Activated B cell treated with CpG ODN at 0.5 μM for 24 hours (primary cell): ENCODE measurements around the gene MADD. TPM values are rescaled to one million over a fixed set of nuclear protein-coding genes. Genes with fewer than 3 reads are reported as not detected.

Experiments used
- ATAC-seq: fragments of 200-7000 bp; cut with Tn5 transposase; one replicate; pipeline ENCODE4 v1.10.0; 2021; ENCODE audit warnings: low read depth, mild to moderate bottlenecking, moderate library complexity
- CTCF ChIA-PET: fragments of 350-600 bp; sonication (Branson Sonifier 250); formaldehyde crosslinking; loops from one replicate; lab custom pipeline; 2021; ENCODE audit warnings: antibody characterized with exemption; lab: Charles Lee
- POLR2A ChIA-PET: fragments of 350-600 bp; sonication (Branson Sonifier 250); formaldehyde crosslinking; loops from one replicate; lab custom pipeline; 2021; ENCODE audit warnings: antibody characterized with exemption; lab: Charles Lee
- DNase-seq: peaks from one replicate; pipeline ENCODE4 v3.0.0; 2022
- H3K27ac Mint-ChIP-seq: one replicate; pipeline ENCODE4 v1.8.0; 2020; ENCODE audit warnings: mixed read lengths
- H3K27me3 Mint-ChIP-seq: one replicate; pipeline ENCODE4 v1.8.0; 2021; ENCODE audit warnings: mixed read lengths
- H3K36me3 Mint-ChIP-seq: one replicate; pipeline ENCODE4 v1.8.0; 2021; ENCODE audit warnings: low read depth, mixed read lengths
- H3K4me1 Mint-ChIP-seq: one replicate; pipeline ENCODE4 v1.8.0; 2021; ENCODE audit warnings: mixed read lengths
- H3K4me3 Mint-ChIP-seq: one replicate; pipeline ENCODE4 v1.8.0; 2020; ENCODE audit warnings: mild to moderate bottlenecking, mixed read lengths
- H3K9me3 Mint-ChIP-seq: one replicate; pipeline ENCODE4 v1.8.0; 2020; ENCODE audit warnings: mixed read lengths
- intact Hi-C: fragments of 100-400 bp; cut with micrococcal nuclease; formaldehyde crosslinking; loops from one replicate; pipeline ENCODE4 v1.15.1; 2024
- total RNA-seq: library from RNA; stranded (reverse); gene quantifications from 2 replicates; pipeline ENCODE4 v1.2.3, GENCODE V29; 2022
- TF ChIP-seq, protein P1 (sequence below): fragments of 200-600 bp; IDR thresholded peaks from one replicate; pipeline ENCODE4 v1.8.0; 2022; ENCODE audit warnings: antibody characterized with exemption, mild to moderate bottlenecking

The MADD gene
- total RNA-seq, 1 donor from 2014 or later: 86.9 TPM

DNA sequence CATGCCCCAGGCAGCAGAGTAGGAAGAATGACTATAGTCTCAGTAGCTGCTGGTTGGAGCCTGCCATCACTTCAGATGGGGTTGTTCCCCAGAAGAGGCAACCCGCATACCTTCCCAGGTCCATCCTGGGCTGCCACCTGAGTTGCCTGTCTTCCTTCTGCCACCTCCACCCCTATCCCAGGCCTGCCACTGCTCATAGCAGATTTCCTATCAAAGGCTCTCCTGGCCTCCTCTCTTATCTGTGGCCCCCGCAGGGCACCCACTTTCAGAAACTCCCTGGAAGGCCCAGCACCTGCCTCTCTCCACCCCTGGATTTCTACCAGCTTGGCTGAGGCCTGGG lies 12.8 kb upstream of the MADD start:
- DNase-seq (no peak), ATAC-seq (no peak)
- no peaks in the 10 kb centered on the region for H3K27me3 Mint-ChIP-seq
- no peaks in the 10 kb centered on the region for H3K9me3 Mint-ChIP-seq
- H3K4me3 Mint-ChIP-seq: no peak overlapping the region
- TF ChIP-seq, protein P1, sequence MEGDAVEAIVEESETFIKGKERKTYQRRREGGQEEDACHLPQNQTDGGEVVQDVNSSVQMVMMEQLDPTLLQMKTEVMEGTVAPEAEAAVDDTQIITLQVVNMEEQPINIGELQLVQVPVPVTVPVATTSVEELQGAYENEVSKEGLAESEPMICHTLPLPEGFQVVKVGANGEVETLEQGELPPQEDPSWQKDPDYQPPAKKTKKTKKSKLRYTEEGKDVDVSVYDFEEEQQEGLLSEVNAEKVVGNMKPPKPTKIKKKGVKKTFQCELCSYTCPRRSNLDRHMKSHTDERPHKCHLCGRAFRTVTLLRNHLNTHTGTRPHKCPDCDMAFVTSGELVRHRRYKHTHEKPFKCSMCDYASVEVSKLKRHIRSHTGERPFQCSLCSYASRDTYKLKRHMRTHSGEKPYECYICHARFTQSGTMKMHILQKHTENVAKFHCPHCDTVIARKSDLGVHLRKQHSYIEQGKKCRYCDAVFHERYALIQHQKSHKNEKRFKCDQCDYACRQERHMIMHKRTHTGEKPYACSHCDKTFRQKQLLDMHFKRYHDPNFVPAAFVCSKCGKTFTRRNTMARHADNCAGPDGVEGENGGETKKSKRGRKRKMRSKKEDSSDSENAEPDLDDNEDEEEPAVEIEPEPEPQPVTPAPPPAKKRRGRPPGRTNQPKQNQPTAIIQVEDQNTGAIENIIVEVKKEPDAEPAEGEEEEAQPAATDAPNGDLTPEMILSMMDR: no peak
- H3K4me1 Mint-ChIP-seq: peaks cover 2% of the 10 kb centered on the region
- H3K36me3 Mint-ChIP-seq: peaks cover 2% of the 10 kb centered on the region
- CTCF ChIA-PET: interaction anchor here (4.2 kb wide), 1 partner anchor 79 kb away, joined by 40 read pairs; the partner anchor contains the start of gene ARFGAP2
- POLR2A ChIA-PET: interaction anchor here (0.6 to 1.2 kb wide), 2 partner anchors 9 to 136 kb away, joined by 3 to 4 read pairs; partner anchors contain the start of gene ACP2
- intact Hi-C loops: no loop called here
- H3K27ac Mint-ChIP-seq: no peak overlapping the region

DNA sequence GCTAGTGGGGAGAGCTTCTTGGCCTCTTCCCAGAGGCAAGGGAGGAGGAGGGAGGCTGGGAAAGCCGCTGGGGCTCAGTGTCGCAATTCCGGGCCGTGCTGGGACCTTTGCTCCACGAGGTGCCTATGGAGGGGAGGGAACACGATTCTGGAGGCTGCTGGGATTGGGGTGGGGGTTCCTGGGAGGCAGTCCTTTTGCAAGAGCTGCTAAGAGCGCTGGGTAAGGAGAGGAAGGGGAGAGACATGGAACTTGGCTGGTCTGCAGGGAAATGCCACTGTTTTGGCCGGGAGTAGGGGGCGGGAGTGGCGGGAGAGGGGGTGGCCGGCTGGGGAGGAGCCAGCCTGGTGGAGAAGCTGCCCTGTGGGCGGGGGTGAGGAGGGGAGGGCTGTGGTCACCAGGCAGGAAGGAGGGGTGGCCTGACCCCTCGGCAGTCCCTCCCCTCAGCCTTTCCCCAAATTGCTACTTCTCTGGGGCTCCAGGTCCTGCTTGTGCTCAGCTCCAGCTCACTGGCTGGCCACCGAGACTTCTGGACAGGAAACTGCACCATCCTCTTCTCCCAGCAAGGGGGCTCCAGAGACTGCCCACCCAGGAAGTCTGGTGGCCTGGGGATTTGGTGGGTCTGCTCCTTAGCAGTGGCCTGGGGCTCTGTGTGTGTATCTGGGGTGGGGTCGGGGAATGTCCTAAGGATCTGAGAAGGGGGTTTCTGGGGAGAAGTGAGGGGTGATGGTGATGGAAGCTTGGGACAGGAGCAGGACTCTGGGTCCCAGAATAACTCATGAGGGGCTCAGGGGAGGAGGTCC lies 12.2 kb upstream of the MADD start, which contains the start of gene NR1H3:
TSS of gene NR1H3 (plus strand) at position 480 of the 800 bp plus-strand sequence. CDS start 1,221 bp downstream, outside the sequence.
- Mint-ChIP-seq H3K27ac (no peak within 1 kb of the TSS), H3K4me3 (no peak within 1 kb of the TSS), H3K27me3 (no peaks in the 10 kb centered on the region), H3K9me3 (no peaks in the 10 kb centered on the region), H3K4me1 (peaks cover 2% of the 10 kb centered on the region), H3K36me3 (peaks cover 2% of the 10 kb centered on the region)
- ATAC-seq (peak; percentile 31), DNase-seq (no peak)
- intact Hi-C loops: no loop called here
- TF ChIP-seq, protein P1: no peak
- ChIA-PET CTCF (interaction anchor here (4.2 kb wide), 1 partner anchor 79 kb away, joined by 40 read pairs; the partner anchor contains the start of gene ARFGAP2), POLR2A (interaction anchor here (1.2 kb wide), 1 partner anchor 9 kb away, joined by 3 read pairs; the partner anchor contains the start of gene ACP2)

DNA sequence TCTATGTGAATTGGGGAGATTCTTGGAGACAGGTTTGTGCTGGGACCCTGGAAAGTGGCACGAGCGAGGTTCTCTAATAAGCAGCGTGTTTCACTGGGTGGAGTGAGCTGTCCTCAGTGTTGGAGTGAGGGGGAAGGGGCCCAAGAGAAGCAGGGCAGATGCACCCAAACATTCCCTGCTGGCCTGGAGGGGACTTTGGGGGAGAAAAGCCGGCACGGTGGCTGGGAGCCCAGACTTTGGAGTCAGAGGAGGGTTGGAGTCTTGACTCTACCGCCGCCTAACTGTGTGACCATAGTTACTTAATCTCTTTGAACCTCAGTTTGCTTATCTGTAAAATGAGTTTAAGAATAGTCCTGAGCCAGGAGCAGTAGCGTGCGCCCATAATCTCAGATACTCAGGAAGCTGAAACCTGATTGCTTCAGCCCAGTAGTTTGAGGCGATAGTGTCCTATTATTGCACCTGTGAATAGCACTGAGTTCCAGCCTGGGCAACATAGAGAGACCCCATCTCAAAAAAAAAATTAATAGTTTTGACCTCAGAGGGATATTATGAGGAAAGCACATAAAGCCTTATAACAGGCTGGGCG lies 11.5 kb upstream of the MADD start:
- H3K9me3 Mint-ChIP-seq: no peaks in the 10 kb centered on the region
- peaks cover 2% of the 10 kb centered on the region for H3K36me3 Mint-ChIP-seq
- no peak for ATAC-seq
- no peak for DNase-seq
- peaks cover 2% of the 10 kb centered on the region for H3K4me1 Mint-ChIP-seq
- ChIA-PET POLR2A (interaction anchor here (1.6 kb wide), 1 partner anchor 96 kb away, joined by 3 read pairs; no protein-coding TSS in a partner anchor), CTCF (interaction anchor here (1.1 to 4.2 kb wide), 7 partner anchors 10 to 154 kb away, joined by 3 to 40 read pairs (median 5); partner anchors contain the start of genes ACP2 and ARFGAP2)
- intact Hi-C loops: no loop called here
- no peak overlapping the region for H3K4me3 Mint-ChIP-seq
- TF ChIP-seq, protein P1: no peak
- H3K27me3 Mint-ChIP-seq: no peaks in the 10 kb centered on the region
- H3K27ac Mint-ChIP-seq: no peak overlapping the region

DNA sequence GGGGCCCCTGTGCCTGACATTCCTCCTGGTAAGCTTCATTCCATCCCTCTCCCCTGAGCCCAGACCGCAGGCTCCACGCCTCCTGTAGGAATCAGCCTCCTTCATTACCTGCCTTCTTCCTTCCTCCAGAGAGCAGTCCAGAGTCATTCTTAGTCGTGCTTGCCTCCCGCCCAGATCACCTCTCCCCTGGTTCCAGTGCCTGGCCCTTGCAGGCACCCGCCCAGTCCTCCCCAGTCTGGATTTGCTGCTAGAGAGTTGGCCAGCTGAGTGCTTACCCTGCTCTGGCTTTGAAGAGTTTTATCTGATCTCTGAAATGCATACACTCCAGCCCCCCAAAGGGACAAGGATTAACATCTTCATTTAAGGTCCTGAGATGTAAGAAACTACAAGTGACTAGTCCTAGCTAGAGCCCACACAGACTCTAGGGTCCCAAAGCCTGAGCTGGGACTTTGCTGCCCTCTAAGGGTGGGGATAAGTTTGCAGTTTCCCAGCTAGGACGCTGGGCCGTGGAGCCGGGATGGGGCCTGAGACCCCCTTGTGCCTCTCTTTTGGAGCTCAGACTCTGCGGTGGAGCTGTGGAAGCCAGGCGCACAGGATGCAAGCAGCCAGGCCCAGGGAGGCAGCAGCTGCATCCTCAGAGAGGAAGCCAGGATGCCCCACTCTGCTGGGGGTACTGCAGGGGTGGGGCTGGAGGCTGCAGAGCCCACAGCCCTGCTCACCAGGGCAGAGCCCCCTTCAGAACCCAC lies 10.5 kb upstream of the MADD start:
- Mint-ChIP-seq H3K4me1 (peaks cover 2% of the 10 kb centered on the region), H3K27ac (no peak overlapping the region), H3K36me3 (peaks cover 2% of the 10 kb centered on the region), H3K9me3 (no peaks in the 10 kb centered on the region), H3K27me3 (no peaks in the 10 kb centered on the region), H3K4me3 (no peak overlapping the region)
- TF ChIP-seq, protein P1: no peak
- POLR2A ChIA-PET: interaction anchor here (1.0 to 1.6 kb wide), 6 partner anchors 11 to 97 kb away, joined by 3 to 6 read pairs (median 4); partner anchors contain the start of genes ACP2, ARFGAP2 and DDB2
- DNase-seq (no peak), ATAC-seq (peak; percentile 87)
- CTCF ChIA-PET: interaction anchor here (0.8 to 4.2 kb wide), 21 partner anchors 11 to 699 kb away, joined by 3 to 40 read pairs (median 4); partner anchors contain the start of genes ACP2, ARFGAP2 and DDB2
- intact Hi-C loops: loop anchor here (1.0 kb wide), 2 partner anchors 82 to 370 kb away; no protein-coding TSS in a partner anchor
